Uterine smooth muscle cell (primary cell): ENCODE results near the gene SERPINA10. TPM values are rescaled to one million over a fixed set of nuclear protein-coding genes. Genes with fewer than 3 reads are reported as not detected.

Source experiments
- total RNA-seq: library from RNA; depleted of rRNA; stranded (reverse); fragments of >200 nt; gene quantifications from 2 replicates; pipeline ENCODE4 v1.2.3, GENCODE V29; 2014

Gene SERPINA10
- total RNA-seq, result under 0.01 TPM in 1 of 2 replicates, not detected in the other

GRCh38 chr14:94292872-94293577, at the start of gene SERPINA10:
Gene SERPINA10 (minus strand): TSS chr14:94293268. CDS start chr14:94290593, 2,675 bp downstream.

GRCh38 chr14:94322648-94323570, 29.8 kb upstream of the SERPINA10 start, which contains the start of gene SERPINA6:
Gene SERPINA6 (minus strand): TSS chr14:94323336. CDS start chr14:94314648, 8,688 bp downstream.

Other genes with a start within 250 kb of the SERPINA10 start
- 114 and 139 TPM in 2 replicates for gene DDX24, start 212.1 kb downstream of the SERPINA10 start, total RNA-seq
- 23.1 and 27.0 TPM in 2 replicates for gene IFI27L1, start 212.0 kb downstream of the SERPINA10 start, total RNA-seq
- 23.8 and 28.6 TPM in 2 replicates for gene IFI27, start 182.5 kb downstream of the SERPINA10 start, total RNA-seq
- 59.8 and 99.0 TPM in 2 replicates for gene IFI27L2, start 163.7 kb downstream of the SERPINA10 start, total RNA-seq
- 3.2 and 4.9 TPM in 2 replicates for gene PPP4R4, start 118.9 kb downstream of the SERPINA10 start, total RNA-seq
- gene SERPINA6, start 30.1 kb upstream of the SERPINA10 start, total RNA-seq, result not detected in 2 replicates
- gene SERPINA2, start 73.4 kb upstream of the SERPINA10 start, total RNA-seq, result not detected in 2 replicates
- 0.22 TPM in 1 of 2 replicates, not detected in the other for gene SERPINA1, start 95.3 kb upstream of the SERPINA10 start, total RNA-seq
- not detected in 2 replicates for gene SERPINA11, start 159.5 kb upstream of the SERPINA10 start, total RNA-seq
- gene SERPINA9, start 182.9 kb upstream of the SERPINA10 start, total RNA-seq, result not detected in 2 replicates
- not detected in 2 replicates for gene SERPINA12, start 216.2 kb upstream of the SERPINA10 start, total RNA-seq